Stimulated activated CD8-positive, alpha-beta memory T cell treated with anti-CD3 and anti-CD28 coated beads, Interleukin-7, amount 100 ng/mL, for 48 hours (primary cell): Measurements from ENCODE around the gene CCND3.

Experiments used
- DNase-seq, 2 donors: peaks; one replicate each; pipeline ENCODE4 v3.0.0-alpha.2; 2020; ENCODE audit warnings: low read depth in 1 of 2; ENCODE audit errors: extremely low read depth in 1 of 2

Gene CCND3

DNA sequence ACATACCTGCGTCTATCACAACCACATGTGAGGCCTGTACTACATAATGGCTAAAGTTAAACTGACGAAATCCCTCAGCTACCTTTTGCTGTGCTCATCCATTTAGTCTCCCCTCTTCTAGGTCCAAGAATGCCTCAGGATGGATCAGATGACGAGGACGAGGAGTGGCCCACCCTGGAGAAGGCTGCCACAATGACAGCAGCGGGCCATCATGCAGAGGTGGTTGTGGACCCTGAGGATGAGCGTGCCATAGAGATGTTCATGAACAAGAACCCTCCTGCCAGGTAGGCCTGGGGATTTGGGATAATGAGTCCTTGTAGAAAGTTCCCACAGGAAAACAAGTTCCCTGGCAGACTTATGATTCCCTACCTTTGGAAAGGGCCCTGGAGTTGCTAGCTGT is 14.4 kb downstream of the CCND3 start:
- DNase-seq: no peak

DNA sequence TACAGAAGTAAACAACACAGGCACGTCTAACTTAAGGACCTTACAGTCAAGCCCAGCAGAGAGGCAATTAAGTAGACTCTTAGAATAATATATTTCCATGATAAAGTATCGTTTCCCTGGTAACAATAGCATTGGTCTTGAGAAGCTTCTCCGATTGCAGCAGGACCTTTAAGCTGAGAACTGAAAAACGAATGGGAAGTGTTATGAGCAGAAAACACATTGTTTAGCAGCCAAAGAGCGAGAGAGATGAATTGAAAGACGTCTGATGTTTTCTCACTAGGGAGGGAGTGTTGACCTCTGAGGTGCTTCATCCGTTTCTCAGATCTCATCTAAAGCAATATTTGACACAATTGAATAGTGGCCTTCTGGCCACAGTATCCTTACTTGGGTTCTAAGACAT is 19.5 kb downstream of the CCND3 start:
- no peak for DNase-seq

DNA sequence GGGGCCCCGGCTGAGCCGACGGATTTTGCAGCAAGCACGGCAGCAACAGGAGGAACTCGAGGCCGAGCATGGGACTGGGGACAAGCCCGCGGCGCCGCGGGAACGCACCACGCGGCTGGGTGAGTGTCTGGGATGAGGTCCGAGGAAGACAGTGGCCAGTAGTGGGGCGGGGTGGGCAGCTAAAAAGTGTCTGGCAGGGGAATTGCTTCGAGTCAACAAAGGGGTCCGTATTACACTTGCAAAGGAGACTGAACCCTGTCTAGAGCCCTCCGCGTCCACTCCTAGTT is 20.0 kb downstream of the CCND3 start:
- DNase-seq: no peak

DNA sequence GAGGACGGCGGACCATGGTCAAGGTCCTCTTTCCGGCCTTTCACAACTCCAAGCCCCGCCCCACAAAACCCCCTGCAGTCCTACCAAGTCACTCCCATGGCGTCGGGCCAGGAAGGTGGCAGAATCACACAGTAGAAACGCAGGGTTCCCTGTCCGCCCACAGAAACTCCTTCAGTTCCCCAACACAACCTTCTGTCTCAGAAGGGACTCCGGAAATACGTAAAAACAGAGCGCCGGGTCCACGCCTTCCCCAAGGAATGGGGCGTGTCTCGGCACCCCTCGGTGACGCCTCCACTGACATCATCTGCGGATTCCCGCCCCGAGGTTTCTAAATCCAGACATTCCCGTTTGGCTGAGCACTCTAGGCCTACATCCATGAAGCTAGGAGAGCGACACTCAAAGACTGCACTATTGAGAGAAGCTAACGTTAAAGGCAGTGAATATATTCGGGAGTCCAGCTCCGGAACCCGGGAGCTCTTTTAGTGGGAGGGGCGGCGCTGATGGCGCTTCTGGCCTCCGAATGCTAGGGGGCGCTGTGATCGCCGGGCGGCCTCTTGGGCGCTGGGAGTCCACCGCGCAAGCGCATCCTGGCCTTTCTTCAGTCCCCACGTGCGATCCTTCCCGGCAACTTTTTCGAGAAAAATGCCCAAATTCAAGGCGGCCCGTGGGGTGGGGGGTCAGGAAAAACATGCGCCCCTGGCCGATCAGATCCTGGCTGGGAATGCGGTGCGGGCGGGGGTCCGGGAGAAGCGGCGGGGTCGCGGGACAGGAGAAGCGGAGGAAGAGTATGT is 20.5 kb downstream of the CCND3 start, which contains the start of the genes BYSL and MED20:
TSS of gene BYSL (plus strand) at position 579 of the 791 bp plus-strand sequence. CDS start at position 643, 64 bp downstream.
TSS of gene MED20 (minus strand) at position 219 of the 791 bp plus-strand sequence. CDS start at position 98, 121 bp downstream.
- peak; percentile 81 to 89 for DNase-seq

DNA sequence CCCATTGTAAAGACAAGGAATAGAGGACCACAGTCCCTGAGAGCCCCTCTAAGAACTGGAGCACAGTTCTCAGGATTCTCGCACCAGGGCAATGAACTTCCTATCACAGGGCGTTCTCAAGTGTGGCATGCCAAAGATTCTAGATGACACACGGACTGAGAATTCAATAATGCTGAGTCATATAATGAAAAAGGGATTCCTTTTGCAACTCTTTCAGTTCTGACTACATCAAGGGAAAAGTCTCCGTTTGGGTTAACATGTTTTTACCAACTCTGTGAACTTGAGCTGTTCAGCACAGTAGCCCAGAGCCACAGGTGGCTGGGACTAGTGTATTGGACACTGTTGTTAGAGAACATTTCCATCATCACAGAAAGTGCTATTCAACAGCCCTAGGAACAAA is 24.1 kb downstream of the CCND3 start:
- DNase-seq: no peak

DNA sequence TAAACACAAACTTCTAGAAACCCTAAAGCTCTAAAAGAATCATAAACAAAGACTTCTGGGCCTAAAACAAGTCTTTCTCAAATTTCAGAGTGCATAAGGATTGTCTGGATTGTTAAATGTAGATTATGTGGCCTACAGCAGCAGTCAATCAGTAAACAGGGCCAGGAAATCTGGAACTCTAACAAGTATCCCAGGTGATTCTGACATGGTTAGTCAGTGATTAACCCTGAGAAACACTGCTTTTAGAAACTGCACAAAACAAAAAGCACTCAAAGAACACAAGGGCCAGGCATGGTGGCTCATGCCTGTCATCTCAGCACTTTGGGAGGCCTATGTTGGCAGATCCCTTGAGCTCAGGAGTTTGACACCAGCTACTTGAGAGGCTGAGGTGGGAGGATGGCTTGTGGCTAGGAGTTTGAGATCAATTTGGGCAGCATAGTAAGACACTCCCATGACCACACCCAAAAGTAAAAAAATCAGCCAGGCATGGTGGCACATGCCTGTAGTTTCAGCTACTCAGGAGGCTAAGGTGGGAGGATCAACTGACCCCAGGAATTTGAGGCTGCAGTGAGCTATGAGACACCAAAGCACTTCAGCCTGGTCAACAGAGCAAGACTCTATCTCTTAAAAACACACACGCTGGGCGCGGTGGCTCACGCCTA is 26.6 kb downstream of the CCND3 start:
- no peak for DNase-seq

DNA sequence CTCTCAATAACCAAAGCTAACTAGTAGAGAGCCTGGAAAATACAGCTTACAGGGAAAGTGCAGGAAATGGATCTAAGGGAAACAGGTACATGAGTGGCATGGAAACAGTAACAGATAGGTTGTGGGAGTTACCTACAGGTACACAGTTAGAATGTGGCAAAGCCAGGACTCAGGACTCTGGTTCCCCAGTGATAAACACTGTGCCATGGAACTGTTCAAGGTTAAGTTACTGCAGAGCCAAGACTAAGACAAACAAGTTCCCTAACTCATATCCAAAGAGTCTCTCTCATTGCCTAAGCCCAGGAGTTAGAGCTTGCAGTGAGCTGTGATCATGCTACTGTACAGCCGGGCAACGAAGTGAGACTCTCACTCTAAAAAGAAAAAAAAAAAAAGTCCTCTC is 27.3 kb downstream of the CCND3 start:
- no peak for DNase-seq

DNA sequence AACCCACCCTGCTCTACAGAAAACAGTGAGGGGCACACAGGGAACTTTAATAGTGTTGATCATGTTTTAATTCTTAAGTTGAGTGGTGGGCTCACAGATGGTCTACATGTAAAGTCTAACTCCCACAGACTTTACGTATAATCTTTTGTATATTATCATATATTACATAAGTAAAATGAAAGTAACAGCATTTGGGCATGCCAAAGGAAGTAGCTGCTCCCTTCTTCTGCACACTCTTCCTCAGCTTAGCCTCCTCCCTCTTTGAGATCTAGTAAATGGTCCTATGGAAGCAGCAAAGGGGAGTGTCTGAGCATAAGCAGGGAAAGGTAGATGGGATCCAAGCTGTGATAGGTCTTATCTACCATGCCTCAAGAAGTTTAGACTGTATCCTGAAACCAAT is 31.9 kb downstream of the CCND3 start:
- no peak for DNase-seq

DNA sequence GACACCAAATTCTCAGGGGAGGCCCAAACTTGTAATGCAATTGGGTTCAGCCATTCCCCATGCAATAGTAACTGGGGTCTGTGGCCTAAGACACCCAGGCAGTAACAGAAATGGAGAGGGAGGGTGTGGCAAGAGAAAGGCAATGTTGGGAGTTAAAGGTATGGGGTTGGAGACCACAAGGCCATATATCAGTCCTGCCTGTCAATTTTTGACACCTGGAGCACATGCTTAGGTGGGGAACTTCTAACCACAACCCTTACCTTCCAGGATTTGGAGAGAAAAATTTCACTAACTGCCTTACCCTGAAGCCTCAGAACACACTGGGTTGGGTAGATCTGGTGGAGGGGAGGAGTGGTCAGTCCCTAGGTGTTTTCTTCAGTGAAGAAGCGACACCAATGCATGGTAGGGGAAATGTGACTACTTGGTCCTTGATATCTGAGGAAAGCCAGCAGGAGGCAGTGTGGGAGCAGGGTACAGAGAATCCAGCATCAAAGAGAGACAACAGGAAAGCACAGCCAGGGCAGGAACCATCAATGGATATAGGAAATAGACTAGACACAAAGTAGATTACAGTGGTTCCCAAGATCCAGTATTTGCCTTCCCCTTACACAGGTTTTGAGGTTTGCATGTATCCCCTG is 39.6 kb downstream of the CCND3 start:
- DNase-seq: peak in 1 of 2 donors; percentile 25

DNA sequence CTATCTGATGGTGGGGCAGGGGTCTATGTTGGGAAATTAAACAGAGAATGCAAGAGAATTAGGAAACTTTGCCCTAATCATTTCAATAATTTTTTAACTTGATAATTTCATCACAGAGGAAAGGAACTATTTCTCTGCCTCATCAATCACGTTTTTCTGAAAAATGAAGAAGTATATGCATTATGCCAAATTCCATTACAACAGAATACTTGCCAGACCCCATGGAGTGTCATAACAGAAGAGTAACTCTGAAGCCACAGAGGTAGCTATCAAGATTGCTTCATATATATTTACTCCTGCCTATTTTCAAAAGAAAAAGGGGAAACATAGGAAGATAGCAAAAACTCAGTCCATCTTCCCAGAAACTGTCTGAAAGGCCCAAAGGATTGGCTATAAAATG is 40.7 kb downstream of the CCND3 start:
- no peak for DNase-seq

DNA sequence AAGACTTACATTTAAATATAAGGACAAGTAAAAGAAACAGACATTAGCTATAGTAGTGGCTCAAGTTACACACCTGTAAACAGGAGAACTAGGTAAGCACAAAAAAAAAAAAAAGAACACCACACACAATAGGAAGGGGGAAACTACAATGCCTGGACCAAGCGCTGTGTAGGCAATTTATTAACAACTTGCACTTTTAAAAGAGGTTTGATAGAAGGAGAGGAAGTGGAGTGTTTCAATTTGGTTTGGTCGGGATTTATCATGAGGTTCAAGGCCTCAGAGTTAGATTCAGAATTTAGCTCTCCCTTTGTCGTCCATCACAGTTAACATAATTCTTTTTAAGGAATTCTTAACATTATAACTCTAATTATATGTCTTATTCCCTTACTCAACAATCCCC is 45.3 kb downstream of the CCND3 start:
- DNase-seq: no peak

DNA sequence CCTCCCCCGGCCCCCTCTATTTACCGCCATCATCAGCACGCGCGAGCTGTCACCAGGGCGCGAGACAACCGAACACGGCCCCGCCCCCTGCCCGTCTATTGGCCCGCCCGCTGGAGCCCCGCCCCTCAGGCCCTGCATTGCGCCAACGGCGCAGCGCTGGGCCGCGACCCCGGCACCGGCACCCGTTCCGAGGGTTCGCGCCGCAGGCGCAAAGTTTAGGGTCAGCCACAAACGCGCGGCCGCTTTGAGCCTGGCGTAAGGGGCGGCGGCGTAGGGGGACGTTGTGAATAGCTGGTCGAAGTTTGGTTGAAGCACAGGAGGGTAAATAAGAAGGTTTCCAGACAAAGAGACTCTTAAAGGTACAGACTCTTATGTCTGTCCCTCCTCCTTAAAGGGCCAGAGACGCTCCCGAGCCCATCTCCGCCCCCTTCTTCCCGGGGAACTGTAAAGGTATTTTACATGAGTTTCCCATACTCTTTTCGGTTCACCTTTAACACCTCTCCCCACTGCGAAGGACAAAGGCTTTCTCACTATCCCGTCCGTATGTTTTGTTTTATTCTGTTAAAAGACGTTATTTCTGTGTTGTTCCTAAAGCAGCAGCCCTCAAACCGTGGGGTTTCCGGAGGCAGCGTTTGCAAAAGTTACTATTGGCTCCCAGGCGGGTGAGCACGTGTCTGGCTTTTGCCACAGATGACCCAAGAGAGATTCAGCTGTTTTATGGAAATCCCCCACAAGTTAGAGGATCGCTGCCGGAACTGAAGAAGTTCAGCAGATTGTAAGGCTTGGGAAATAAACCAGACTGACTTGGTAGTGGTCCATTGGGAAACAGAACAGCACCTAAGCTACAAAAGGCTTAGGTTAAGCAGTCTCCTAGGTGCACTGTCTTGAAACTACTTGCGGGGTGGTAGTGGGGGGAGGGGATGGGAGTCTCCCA is 46.0 kb downstream of the CCND3 start, which contains the start of gene USP49:
TSS of gene USP49 (minus strand) at position 76 of the 934 bp plus-strand sequence. CDS start 88,392 bp downstream, outside the sequence.
- DNase-seq: peak; percentile 81 to 90

DNA sequence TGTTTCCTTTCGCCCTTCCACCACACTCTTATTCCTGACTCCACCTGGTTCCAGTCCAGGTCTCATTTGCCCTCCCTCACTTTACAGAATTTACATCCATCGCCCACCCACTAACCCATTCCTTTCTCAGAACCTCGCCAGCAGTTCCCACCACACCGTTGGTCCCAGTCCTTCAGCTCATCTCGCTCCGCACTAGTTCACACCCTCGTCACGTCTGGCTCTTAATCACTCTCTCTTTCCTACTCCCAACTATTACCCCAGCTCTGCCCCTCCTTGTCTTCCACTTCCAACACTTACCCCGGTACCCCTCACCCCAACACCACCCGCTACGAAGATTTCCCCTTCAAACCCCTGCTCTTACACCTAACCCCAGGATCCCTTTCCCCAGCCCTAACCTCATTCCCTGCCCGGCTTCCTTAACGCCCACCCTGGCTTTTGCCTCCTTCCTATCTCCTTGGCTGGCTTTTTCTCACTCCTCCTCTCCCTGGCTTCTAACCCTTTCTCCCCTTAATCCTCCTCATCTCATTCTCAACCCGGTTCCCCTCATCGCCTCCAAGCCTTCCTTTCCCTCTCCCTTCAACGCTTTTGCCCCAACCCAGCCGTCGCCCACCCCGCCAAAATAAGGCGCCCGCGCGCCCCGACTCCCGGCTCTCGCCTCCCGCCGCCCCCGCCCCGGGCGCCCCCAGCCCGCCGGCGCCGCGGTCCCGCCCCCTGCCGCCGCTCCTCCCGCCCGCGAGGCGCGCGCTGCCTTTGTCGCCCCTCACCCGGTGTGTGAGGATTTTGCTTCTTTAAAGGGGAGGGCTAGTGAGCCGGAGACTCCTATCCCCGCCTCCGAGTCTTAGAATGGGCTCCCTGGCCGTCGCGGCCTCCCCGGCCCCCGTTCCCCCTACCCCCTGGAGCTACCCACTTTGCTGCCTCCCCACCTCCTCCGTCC is 47.0 kb downstream of the CCND3 start:
- DNase-seq: no peak

DNA sequence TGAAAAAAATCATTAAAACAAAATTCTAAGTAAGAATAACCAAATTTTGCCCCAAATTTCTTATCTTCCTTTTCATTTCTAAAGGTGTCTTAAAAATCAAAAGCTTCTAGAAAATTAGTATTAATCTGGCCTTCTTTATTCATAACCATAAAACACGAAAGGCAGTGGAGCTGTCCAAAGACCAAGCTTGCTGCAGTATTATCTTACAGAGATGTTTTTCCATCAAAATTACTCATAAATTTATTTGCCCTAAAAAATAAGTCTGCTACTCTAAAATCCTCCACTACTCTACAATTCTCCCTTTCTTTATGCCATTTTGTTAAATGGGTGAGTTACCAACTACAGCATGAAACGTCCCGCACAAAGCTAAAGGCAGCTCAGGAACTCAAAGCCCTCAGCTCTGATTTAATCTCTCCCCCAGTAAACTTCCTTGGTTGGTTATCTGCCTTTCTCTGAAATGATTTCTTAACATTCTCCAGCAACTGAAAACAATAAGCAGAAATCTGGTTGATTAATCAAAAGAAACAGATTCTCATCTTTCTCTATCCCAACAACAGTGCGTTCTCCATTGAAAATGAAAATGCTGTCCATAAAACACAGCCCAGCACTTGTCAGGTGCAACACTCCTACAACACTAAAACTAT is 48.6 kb downstream of the CCND3 start:
- DNase-seq: no peak

DNA sequence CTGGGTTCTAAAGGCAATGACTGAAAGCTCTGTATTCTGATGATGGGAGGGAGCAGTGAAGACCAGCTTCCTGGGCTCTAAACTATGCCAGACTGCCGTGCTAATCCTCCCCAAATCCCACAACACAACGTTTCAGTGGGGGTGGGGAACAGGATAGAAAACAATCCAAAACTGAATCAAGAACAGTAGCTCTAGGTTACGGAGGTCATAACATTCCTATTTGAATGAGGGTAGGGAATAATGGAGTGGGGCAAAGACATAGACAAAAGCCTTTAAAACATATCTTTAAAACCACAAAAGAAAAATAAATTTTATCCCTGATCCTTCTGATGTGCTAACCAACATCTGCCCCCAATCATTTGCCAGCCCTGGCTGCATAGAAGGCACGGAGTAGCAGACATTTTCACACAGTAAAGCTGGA is 54.3 kb downstream of the CCND3 start:
- DNase-seq: no peak

DNA sequence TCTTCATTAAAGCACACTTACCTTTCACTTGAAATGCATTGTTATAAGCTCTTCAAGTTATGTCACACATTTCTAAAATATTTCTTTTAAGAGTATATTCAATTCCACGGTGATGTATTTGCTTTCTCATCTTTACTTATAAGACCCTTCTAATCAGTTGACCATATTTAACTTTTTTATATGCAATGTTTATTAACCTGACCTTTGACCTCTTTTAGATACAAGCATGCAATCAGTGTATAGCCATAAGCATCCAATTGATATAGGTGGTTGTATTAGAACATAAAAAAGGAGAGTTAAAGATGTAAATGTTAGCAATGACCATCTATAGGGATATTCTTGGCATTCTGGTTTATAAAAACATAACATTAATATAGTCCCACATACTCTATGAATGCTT is 55.7 kb downstream of the CCND3 start:
- DNase-seq: no peak

DNA sequence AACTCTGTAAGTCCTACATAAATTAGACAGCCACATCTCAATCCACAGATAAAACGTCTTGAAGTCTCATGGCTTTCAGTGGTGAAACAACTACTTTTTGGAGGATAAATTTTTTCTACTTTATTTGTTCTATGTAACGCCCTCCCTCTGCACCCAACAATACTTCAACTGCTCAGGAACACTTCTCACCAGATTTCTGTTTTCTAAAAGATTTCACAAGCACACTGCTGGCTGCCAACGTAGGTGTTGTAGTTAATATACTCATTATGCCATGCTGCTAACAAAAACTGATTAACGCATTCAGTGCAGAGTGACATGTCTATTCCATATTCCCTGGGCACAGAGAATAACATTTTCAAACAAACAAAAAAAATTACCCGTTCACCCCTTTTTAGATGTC is 56.7 kb downstream of the CCND3 start:
- no peak for DNase-seq
